GM21423 (cell line): Measurements from ENCODE around the gene MIA2.
"Not testable (repeated sequence)": the region's sequence is repeated elsewhere in the genome, so short reads cannot be mapped to it uniquely, and the experiment has no call there.

Experiments
- ATAC-seq: cut with Tn5 transposase; IDR thresholded peaks from one replicate; pipeline ENCODE4 v1.9.1; 2021; ENCODE audit warnings: mild to moderate bottlenecking, moderate library complexity; ENCODE audit not compliant: unreplicated experiment

Gene MIA2

GRCh38 chr14:39266525-39266870, 32.8 kb downstream of the MIA2 start:
- peak; percentile 47 for ATAC-seq

- peak; percentile 81 for ATAC-seq
These were observed 33.3 kb downstream of the MIA2 start for GRCh38 chr14:39266871-39267607.

GRCh38 chr14:39267608-39268005, 33.9 kb downstream of the MIA2 start:
- peak; percentile 3 for ATAC-seq

GRCh38 chr14:39268393-39268792, 34.7 kb downstream of the MIA2 start:
- ATAC-seq = no peak

- ATAC-seq = no peak
These were observed 39.2 kb downstream of the MIA2 start for GRCh38 chr14:39272918-39273317.

- ATAC-seq = no peak
These were observed 41.7 kb downstream of the MIA2 start for GRCh38 chr14:39275395-39275794.

GRCh38 chr14:39276005-39276404, 42.3 kb downstream of the MIA2 start:
- ATAC-seq = no peak

- ATAC-seq = no peak
These were observed 42.9 kb downstream of the MIA2 start for GRCh38 chr14:39276579-39277114.

GRCh38 chr14:39279515-39279914, 45.8 kb downstream of the MIA2 start:
- no peak for ATAC-seq

GRCh38 chr14:39280678-39281077, 47.0 kb downstream of the MIA2 start:
- ATAC-seq = not testable (repeated sequence)

GRCh38 chr14:39289523-39289922, 55.8 kb downstream of the MIA2 start:
- ATAC-seq = no peak

- ATAC-seq = no peak
These were observed 58.0 kb downstream of the MIA2 start for GRCh38 chr14:39291701-39292100.

GRCh38 chr14:39293629-39294028, 59.9 kb downstream of the MIA2 start:
- no peak for ATAC-seq

- ATAC-seq = not testable (repeated sequence)
These were observed 66.7 kb downstream of the MIA2 start for GRCh38 chr14:39300389-39300788.

GRCh38 chr14:39302124-39302810, 68.6 kb downstream of the MIA2 start:
- ATAC-seq = no peak

GRCh38 chr14:39303115-39303514, 69.4 kb downstream of the MIA2 start:
- no peak for ATAC-seq

- no peak for ATAC-seq
These were observed 74.1 kb downstream of the MIA2 start for GRCh38 chr14:39307815-39308214.

- ATAC-seq = no peak
These were observed 76.3 kb downstream of the MIA2 start for GRCh38 chr14:39310051-39310450.

GRCh38 chr14:39315859-39316444, 82.2 kb downstream of the MIA2 start:
- no peak for ATAC-seq

GRCh38 chr14:39316830-39317553, 83.3 kb downstream of the MIA2 start:
- ATAC-seq = no peak

- no peak for ATAC-seq
These were observed 84.9 kb downstream of the MIA2 start for GRCh38 chr14:39318574-39318973.
